Hepatocyte (in vitro differentiated cells): Measurements from ENCODE around the gene RPA3.

Experiments used
- EZH2phosphoT487 ChIP-seq: fragments of 200-600 bp; sonication (generic); IDR thresholded peaks from one replicate; pipeline ENCODE4 v1.6.1; 2018; ENCODE audit warnings: antibody characterized with exemption, mild to moderate bottlenecking, low read depth, moderate library complexity; ENCODE audit not compliant: unreplicated experiment, severe bottlenecking
- TF ChIP-seq, protein P1 (sequence below): fragments of 200-600 bp; sonication (generic); IDR thresholded peaks from 2 replicates; pipeline ENCODE4 v1.5.1; 2016; ENCODE audit warnings: antibody characterized with exemption, mild to moderate bottlenecking; ENCODE audit not compliant: poor library complexity

DNA sequence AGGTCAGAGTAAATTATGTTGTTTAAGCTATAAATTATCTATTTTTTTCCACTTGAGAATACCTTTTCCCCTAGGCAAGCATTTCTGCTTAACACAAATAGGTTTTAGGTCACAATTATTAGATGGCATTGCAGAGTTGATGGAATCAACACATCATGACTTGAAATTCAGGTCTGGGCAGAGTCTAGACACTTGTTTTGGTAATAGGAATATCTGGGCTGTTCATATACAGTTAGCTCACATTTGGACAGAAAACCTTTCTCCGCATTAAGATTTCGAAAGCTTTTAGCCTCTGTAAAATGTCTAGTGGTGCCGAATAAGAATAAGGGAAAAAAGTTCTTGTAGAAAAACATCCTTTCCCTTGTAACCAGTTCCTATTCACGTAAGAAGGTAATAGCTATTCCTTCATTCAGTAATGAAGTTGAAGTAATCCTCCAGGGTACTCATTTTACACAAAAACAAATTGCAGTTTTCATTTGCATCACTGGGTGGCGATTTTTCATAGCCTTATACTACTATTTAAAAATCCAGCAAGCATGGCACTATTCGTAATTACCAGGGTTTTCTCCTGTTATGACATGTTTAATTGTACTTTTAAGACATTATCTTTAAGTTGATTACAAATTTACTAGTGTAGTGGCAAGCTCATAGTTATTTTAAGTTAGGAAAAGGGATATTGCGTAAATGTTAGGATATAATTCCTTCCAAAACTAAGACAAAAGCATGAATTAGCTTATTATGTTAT, 37.0 kb downstream of the RPA3 start:
- TF ChIP-seq, protein P1, sequence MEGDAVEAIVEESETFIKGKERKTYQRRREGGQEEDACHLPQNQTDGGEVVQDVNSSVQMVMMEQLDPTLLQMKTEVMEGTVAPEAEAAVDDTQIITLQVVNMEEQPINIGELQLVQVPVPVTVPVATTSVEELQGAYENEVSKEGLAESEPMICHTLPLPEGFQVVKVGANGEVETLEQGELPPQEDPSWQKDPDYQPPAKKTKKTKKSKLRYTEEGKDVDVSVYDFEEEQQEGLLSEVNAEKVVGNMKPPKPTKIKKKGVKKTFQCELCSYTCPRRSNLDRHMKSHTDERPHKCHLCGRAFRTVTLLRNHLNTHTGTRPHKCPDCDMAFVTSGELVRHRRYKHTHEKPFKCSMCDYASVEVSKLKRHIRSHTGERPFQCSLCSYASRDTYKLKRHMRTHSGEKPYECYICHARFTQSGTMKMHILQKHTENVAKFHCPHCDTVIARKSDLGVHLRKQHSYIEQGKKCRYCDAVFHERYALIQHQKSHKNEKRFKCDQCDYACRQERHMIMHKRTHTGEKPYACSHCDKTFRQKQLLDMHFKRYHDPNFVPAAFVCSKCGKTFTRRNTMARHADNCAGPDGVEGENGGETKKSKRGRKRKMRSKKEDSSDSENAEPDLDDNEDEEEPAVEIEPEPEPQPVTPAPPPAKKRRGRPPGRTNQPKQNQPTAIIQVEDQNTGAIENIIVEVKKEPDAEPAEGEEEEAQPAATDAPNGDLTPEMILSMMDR = peak; percentile 74
- TF ChIP-seq EZH2phosphoT487 = no peak
